CD4-positive, alpha-beta T cell (primary cell): ENCODE data around the gene MKI67. TPM values are rescaled to one million over a fixed set of nuclear protein-coding genes. Genes with fewer than 3 reads are reported as not detected.

Experiments used
- ATAC-seq: fragments of 200-7000 bp; cut with Tn5 transposase; one replicate; pipeline ENCODE4 v1.10.0; 2022; ENCODE audit warnings: mild to moderate bottlenecking; ENCODE audit not compliant: poor library complexity
- CTCF ChIA-PET: fragments of 350-600 bp; sonication (Branson Sonifier 250); formaldehyde crosslinking; loops from one replicate; lab custom pipeline; 2021; ENCODE audit warnings: antibody characterized with exemption, inconsistent platforms; lab: Charles Lee
- POLR2A ChIA-PET: fragments of 350-600 bp; sonication (Branson Sonifier 250); formaldehyde crosslinking; loops from one replicate; lab custom pipeline; 2021; ENCODE audit warnings: antibody characterized with exemption, inconsistent platforms; lab: Charles Lee
- DNase-seq, 14 experiments: peaks; one replicate each; pipeline ENCODE4 v3.0.0-alpha.2; 2013 to 2020; ENCODE audit warnings: mixed read lengths in 2 of 14
- H3K27ac ChIP-seq, 2 donors: one replicate each; pipeline versions ENCODE4 v1.5.1 to v1.7.0; 2013; ENCODE audit warnings: low read length in 2 of 2, low read depth in 1 of 2, mild to moderate bottlenecking in 1 of 2
- H3K27me3 ChIP-seq, 2 experiments: 1 replicate in 1 of 2; 2 replicates in 1 of 2; pipeline versions ENCODE4 v1.6.1 to v1.7.0; 2013; ENCODE audit warnings: low read length in 2 of 2, control low read depth in 1 of 2, mild to moderate bottlenecking in 1 of 2, moderate library complexity in 1 of 2; ENCODE audit not compliant: insufficient read depth in 2 of 2, control insufficient read depth in 1 of 2
- H3K36me3 ChIP-seq: one replicate; pipeline ENCODE4 v1.6.1; 2013; ENCODE audit warnings: low read length, control low read depth; ENCODE audit not compliant: insufficient read depth
- H3K4me1 ChIP-seq: one replicate; pipeline ENCODE4 v1.6.1; 2013; ENCODE audit warnings: low read length, control low read depth; ENCODE audit not compliant: insufficient read depth
- H3K4me3 ChIP-seq: one replicate; pipeline ENCODE4 v1.5.1; 2013; ENCODE audit warnings: mild to moderate bottlenecking, low read length, moderate library complexity
- H3K9me3 ChIP-seq, 2 experiments: 1 replicate in 1 of 2; 2 replicates in 1 of 2; pipeline versions ENCODE4 v1.6.1 to v1.7.0; 2013; ENCODE audit warnings: low read length in 2 of 2, mild to moderate bottlenecking in 2 of 2, control low read depth in 1 of 2, moderate library complexity in 1 of 2; ENCODE audit not compliant: control insufficient read depth in 1 of 2, insufficient read depth in 1 of 2
- H3K27ac Mint-ChIP-seq: one replicate; pipeline ENCODE4 v1.8.0; 2020; ENCODE audit warnings: mixed read lengths
- H3K27me3 Mint-ChIP-seq: one replicate; pipeline ENCODE4 v1.8.0; 2021; ENCODE audit warnings: mixed read lengths
- H3K36me3 Mint-ChIP-seq: one replicate; pipeline ENCODE4 v1.8.0; 2021; ENCODE audit warnings: low read depth, mixed read lengths
- H3K4me1 Mint-ChIP-seq: one replicate; pipeline ENCODE4 v1.8.0; 2021; ENCODE audit warnings: low read depth, mixed read lengths
- H3K4me3 Mint-ChIP-seq: one replicate; pipeline ENCODE4 v1.8.0; 2020; ENCODE audit warnings: mild to moderate bottlenecking, mixed read lengths
- H3K9me3 Mint-ChIP-seq: one replicate; pipeline ENCODE4 v1.8.0; 2020; ENCODE audit warnings: mixed read lengths
- CTCF ChIP-seq: fragments of 200-600 bp; IDR thresholded peaks from one replicate; pipeline ENCODE4 v1.8.0; 2022; ENCODE audit warnings: antibody characterized with exemption, mild to moderate bottlenecking
- intact Hi-C, 2 experiments: fragments of 100-400 bp; cut with DNase I in 1 of 2; cut with micrococcal nuclease in 1 of 2; formaldehyde crosslinking; loops; one replicate each; pipeline versions ENCODE4 v1.15.1 to v1.9.0; 2023 to 2025; cut with DNase I, micrococcal nuclease
- total RNA-seq, 174 experiments: library from RNA in 2 of 174; stranded (reverse) in 2 of 174; gene quantifications; one replicate each; pipeline ENCODE4 v1.2.3 and lab custom pipeline; 2021 to 2026

Gene MKI67
- total RNA-seq, 2 experiments from 2014 or later: 0.92 to 1.2 TPM

- no peak for DNase-seq
- no peak for ATAC-seq
- intact Hi-C loops: no loop called here
- ChIA-PET CTCF (interaction anchor here (1.0 to 2.0 kb wide), 2 partner anchors 10 to 24 kb away, joined by 5 read pairs; no protein-coding TSS in a partner anchor), POLR2A (interaction anchor here (3.4 kb wide), 1 partner anchor 12 kb away, joined by 14 read pairs; no protein-coding TSS in a partner anchor)
- no peak overlapping the region for H3K4me3 Mint-ChIP-seq
- Histone ChIP-seq H3K36me3 (peaks cover 65% of the 10 kb centered on the region), H3K27me3 (no peaks in the 10 kb centered on the region), H3K9me3 (peaks cover 0 to 5% of the 10 kb centered on the region in 2 experiments), H3K27ac (no peak overlapping the region), H3K4me1 (peaks cover 42% of the 10 kb centered on the region), H3K4me3 (no peak overlapping the region)
- H3K36me3 Mint-ChIP-seq: peaks cover 79% of the 10 kb centered on the region
- TF ChIP-seq CTCF: no peak
- H3K27me3 Mint-ChIP-seq: no peaks in the 10 kb centered on the region
- peaks cover 50% of the 10 kb centered on the region for H3K4me1 Mint-ChIP-seq
- H3K9me3 Mint-ChIP-seq: no peaks in the 10 kb centered on the region
- H3K27ac Mint-ChIP-seq: peak overlapping the region; percentile 22
These were observed 66.8 kb downstream of the MKI67 start for GRCh38 chr10:128059266-128059981.

DNA sequence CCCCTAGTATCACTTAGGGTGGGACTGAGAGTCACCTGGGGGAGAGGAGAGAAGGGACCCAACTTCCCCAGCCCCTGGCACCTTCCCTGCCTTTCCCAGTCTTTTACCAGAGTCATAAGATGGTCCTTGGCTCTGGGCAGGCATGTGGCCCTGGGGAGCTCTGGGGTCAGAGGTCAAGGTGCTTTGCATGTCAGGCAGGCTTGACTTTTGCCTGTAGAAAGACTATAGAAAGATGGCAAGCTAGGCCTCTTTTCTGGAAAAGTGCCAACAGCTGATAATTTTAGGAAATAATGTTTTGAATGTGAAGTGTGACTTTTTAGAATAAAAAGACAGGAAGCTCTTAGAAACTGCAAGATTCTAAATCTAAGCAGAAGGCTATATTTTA lies 67.5 kb downstream of the MKI67 start:
- peak overlapping the region in 1 of 2 donors; percentile 14 for H3K27ac ChIP-seq
- Mint-ChIP-seq H3K27me3 (no peaks in the 10 kb centered on the region), H3K9me3 (no peaks in the 10 kb centered on the region), H3K4me3 (no peak overlapping the region), H3K36me3 (peaks cover 85% of the 10 kb centered on the region), H3K4me1 (peaks cover 43% of the 10 kb centered on the region), H3K27ac (peak overlapping the region; percentile 22)
- DNase-seq (no peak), ATAC-seq (no peak)
- intact Hi-C loops: no loop called here
- no peaks in the 10 kb centered on the region for H3K27me3 ChIP-seq
- TF ChIP-seq CTCF: no peak
- H3K4me3 ChIP-seq: no peak overlapping the region
- H3K9me3 ChIP-seq: peaks cover 0 to 5% of the 10 kb centered on the region in 2 experiments
- ChIA-PET CTCF (interaction anchor here (1.0 to 2.0 kb wide), 2 partner anchors 11 to 23 kb away, joined by 5 read pairs; no protein-coding TSS in a partner anchor), POLR2A (interaction anchor here (3.4 kb wide), 1 partner anchor 11 kb away, joined by 14 read pairs; no protein-coding TSS in a partner anchor)
- peaks cover 35% of the 10 kb centered on the region for H3K4me1 ChIP-seq
- H3K36me3 ChIP-seq: peaks cover 71% of the 10 kb centered on the region

DNA sequence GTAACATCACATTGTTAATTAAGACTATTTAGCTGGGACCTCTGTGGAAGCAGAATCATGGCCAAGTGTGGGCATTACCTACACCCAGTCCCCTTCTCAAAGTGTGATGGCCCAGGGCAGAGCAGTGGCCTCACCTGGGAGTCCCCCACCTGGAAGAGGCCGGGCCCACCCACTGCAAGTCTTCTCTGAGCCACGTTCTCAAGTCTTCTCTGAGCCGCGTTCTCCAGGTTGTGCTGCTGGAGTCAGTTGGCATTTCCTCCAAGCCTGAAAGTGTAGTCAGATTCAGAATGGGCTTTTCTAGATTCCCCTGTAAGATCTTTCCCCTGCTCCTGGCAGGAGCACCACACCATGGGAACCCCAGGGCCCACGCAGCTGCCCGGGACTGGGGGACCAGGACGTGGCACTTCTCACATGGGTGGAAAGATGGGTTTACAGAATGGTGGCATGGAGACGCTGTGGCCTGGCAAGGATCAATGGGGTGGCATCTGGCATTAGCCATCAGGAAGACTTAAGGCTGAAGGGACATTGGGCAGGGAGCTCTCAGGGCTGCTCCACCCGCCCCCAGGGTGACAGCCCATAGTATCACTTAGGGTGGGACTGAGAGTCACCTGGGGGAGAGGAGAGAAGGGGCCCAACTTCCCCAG lies 68.0 kb downstream of the MKI67 start:
- no peak overlapping the region for H3K4me3 ChIP-seq
- peak overlapping the region in 1 of 2 donors; percentile 14 for H3K27ac ChIP-seq
- no peak for ATAC-seq
- peak overlapping the region; percentile 31 for H3K27ac Mint-ChIP-seq
- peaks cover 74% of the 10 kb centered on the region for H3K36me3 ChIP-seq
- intact Hi-C loops: no loop called here
- POLR2A ChIA-PET: interaction anchor here (3.4 kb wide), 1 partner anchor 11 kb away, joined by 14 read pairs; no protein-coding TSS in a partner anchor
- no peaks in the 10 kb centered on the region for H3K27me3 Mint-ChIP-seq
- H3K9me3 Mint-ChIP-seq: no peaks in the 10 kb centered on the region
- H3K4me1 ChIP-seq: peaks cover 30% of the 10 kb centered on the region
- H3K36me3 Mint-ChIP-seq: peaks cover 83% of the 10 kb centered on the region
- H3K4me1 Mint-ChIP-seq: peaks cover 38% of the 10 kb centered on the region
- CTCF ChIA-PET: interaction anchor here (1.0 to 2.0 kb wide), 2 partner anchors 11 to 23 kb away, joined by 5 read pairs; no protein-coding TSS in a partner anchor
- H3K9me3 ChIP-seq: peaks cover 0 to 5% of the 10 kb centered on the region in 2 experiments
- H3K27me3 ChIP-seq: no peaks in the 10 kb centered on the region
- TF ChIP-seq CTCF: no peak
- DNase-seq: no peak
- H3K4me3 Mint-ChIP-seq: no peak overlapping the region
